ENCODE measurements around the gene CSDE1.

DNA sequence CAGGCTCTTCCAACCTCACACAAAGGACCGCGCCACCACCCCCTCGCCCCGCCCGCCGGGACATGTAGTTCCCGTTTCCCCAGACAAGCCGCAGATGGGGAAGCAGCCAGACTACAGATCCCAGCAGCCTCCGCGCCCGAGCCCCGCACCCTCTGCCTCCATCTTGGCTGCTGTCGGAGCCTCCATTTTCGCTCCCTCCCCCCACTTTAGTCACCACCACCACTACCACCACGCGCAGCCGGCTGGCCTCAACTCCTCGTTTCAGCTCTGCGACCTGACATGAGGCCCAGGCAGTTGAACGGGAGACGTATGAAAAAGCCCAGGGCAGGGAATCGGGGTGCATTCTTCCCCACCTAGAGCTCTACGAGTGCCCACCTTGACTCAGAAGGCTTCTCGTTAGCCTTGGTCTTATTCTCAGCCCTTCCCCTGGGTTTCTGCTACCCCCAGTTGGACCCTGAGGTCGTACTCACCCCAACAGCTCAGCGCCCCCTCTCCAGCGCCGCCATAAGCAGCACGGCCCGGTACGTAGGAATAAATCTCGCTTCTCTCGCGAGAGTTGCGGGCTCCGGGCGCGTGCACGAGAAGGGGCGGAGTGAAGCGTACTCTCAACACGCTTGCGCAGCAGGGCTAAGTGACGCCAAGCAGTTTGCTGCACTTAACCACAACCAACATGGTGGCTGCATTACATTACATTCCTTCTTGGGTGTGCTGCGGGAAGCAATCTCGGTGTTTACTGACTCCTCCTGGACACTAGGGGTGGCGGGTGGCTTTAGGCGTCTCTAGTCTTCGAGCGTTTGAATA is at the start of gene CSDE1:
- peak; percentile 96 for TF ChIP-seq POLR2A (IDR thresholded peaks at IDR 0.05; ENCODE audit: low read depth, low read length)
- peak; percentile 97 for TF ChIP-seq POLR2AphosphoS5 (IDR thresholded peaks at IDR 0.05; ENCODE audit: low read depth, low read length)
- TF ChIP-seq TAF1 (IDR thresholded peaks at IDR 0.05; ENCODE audit: borderline replicate concordance, low read depth, low read length): peak; percentile 94
